ENCODE measurements around the gene CAMKK2.

- TF ChIP-seq, protein P1, sequence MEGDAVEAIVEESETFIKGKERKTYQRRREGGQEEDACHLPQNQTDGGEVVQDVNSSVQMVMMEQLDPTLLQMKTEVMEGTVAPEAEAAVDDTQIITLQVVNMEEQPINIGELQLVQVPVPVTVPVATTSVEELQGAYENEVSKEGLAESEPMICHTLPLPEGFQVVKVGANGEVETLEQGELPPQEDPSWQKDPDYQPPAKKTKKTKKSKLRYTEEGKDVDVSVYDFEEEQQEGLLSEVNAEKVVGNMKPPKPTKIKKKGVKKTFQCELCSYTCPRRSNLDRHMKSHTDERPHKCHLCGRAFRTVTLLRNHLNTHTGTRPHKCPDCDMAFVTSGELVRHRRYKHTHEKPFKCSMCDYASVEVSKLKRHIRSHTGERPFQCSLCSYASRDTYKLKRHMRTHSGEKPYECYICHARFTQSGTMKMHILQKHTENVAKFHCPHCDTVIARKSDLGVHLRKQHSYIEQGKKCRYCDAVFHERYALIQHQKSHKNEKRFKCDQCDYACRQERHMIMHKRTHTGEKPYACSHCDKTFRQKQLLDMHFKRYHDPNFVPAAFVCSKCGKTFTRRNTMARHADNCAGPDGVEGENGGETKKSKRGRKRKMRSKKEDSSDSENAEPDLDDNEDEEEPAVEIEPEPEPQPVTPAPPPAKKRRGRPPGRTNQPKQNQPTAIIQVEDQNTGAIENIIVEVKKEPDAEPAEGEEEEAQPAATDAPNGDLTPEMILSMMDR (IDR thresholded peaks at IDR 0.05; ENCODE audit: low read depth, low read length), result no peak
- no peak for TF ChIP-seq POLR2A (IDR thresholded peaks at IDR 0.05; ENCODE audit: extremely low read depth, insufficient read length)
- TF ChIP-seq MAX (IDR thresholded peaks at IDR 0.05; ENCODE audit: low read depth, low read length), result no peak
Observed at GRCh38 chr12:121318121-121318520, 21.6 kb upstream of the CAMKK2 start.

All from NB4 (cell line).